Measurements from ENCODE around the gene IKBKE. TPM values are rescaled to one million over a fixed set of nuclear protein-coding genes. Genes with fewer than 3 reads are reported as not detected.

Gene IKBKE
- total RNA-seq, 1 donor from 2014 or later = 7.7 TPM

DNA sequence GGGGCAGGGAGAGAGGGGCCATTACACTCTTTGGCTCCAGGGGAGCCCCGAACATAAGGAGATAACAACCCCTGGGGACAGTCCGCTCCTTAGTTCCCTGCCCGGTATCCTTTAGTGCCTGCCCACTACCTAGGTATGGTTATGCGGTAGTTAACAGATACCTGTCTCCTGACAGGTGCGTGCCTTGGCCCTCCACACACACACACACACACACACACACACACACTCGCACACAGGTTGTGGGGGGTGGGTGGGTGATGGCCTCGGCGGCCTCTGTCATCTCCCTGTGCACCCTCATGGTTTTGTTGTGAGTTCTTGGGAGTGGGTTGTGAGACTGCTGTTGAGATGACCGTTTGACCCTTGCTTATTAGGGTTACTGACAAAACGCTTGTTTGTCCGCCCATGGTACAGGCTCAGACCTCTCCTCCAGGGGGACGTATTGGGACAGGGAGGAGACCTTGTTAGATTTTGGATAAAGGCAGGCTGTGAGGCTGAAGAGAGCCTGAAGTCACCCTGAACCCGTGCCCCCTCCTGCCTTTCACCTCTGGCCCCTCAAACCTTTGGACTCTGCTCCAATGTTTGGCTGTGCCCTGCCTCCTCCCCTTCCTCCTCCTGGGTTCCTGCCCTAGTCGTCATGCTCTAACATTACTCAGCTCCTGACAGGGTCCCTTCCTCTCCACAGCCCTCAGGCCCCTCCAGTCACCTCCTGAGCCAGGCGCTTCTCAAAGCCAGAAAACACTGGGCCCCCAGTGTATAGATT, 38.0 kb downstream of the IKBKE start:
- no peak overlapping the region for H3K27ac Mint-ChIP-seq (ENCODE audit: unreplicated experiment)
- DNase-seq (ENCODE audit: low spot score) = no peak
- H3K36me3 Mint-ChIP-seq (ENCODE audit: low read depth) = no peaks in the 10 kb centered on the region
- H3K4me3 Mint-ChIP-seq (ENCODE audit: unreplicated experiment) = peak overlapping the region; percentile 31
- H3K27me3 Mint-ChIP-seq (ENCODE audit: low read depth) = peaks cover 31% of the 10 kb centered on the region
- peaks cover 34% of the 10 kb centered on the region for H3K4me1 Mint-ChIP-seq (ENCODE audit: low read depth)
- no peak for TF ChIP-seq CTCF (IDR thresholded peaks at IDR 0.05)
- H3K9me3 Mint-ChIP-seq (ENCODE audit: low read depth) = no peaks in the 10 kb centered on the region

DNA sequence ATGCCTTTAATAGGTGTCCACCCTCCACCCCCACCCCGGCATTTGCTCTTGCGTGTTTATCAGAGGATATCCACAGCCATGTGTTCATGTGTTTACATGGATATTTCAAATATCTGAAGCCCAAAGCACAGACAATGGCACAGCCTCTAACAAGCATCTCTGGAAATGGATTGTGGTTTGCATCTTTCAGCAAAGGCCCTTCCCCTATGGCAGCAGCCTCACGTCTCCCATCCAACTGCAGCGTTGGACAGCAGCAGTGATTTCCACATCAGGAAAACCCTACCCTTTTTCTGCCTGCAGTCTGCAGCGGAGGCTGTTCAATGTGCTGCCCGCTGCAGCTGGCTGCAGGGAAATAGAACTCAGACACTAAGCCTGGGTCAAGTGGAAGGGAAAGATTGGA, 38.7 kb downstream of the IKBKE start:
- DNase-seq (ENCODE audit: low spot score) = no peak
- H3K27ac Mint-ChIP-seq (ENCODE audit: unreplicated experiment) = no peak overlapping the region

DNA sequence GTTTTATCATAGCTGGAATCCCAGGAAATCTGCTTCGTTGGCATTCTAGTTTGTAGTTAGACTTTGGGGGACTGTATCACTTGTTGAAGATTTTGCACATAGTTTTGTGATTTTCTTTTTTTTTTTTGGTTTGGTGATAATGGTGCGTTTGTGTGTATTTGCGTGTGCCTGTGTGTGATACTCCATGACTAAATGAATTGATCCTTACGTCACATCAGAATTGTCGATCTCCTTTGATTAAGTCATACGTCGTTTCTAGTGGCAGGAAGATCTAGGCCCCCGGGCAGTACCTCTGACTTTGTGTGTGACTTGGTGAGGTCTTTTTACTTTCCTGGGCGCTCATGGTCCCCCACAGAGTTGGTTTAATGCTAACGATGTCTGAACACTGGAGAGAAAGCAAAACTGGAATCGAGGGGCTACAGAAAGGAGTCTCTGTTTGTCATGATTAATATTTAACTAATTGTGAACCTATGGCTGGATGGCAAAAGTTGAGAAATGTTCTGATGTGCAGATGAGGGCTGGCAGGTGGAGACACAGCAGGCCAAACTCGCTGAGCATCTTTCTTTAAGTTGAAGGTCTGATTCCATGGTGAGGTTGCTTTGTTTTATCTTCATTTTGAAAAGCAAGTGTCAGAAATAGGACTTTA, 39.5 kb downstream of the IKBKE start:
- H3K27ac Mint-ChIP-seq (ENCODE audit: unreplicated experiment) = no peak overlapping the region
- no peaks in the 10 kb centered on the region for H3K36me3 Mint-ChIP-seq (ENCODE audit: low read depth)
- H3K9me3 Mint-ChIP-seq (ENCODE audit: low read depth) = no peaks in the 10 kb centered on the region
- H3K4me3 Mint-ChIP-seq (ENCODE audit: unreplicated experiment) = no peak overlapping the region
- H3K27me3 Mint-ChIP-seq (ENCODE audit: low read depth) = peaks cover 31% of the 10 kb centered on the region
- DNase-seq (ENCODE audit: low spot score) = no peak
- peaks cover 35% of the 10 kb centered on the region for H3K4me1 Mint-ChIP-seq (ENCODE audit: low read depth)
- TF ChIP-seq CTCF (IDR thresholded peaks at IDR 0.05) = no peak

More for the DNA sequence above, 38.7 kb downstream of the IKBKE start:
- TF ChIP-seq CTCF (IDR thresholded peaks at IDR 0.05) = no peak
- peaks cover 31% of the 10 kb centered on the region for H3K27me3 Mint-ChIP-seq (ENCODE audit: low read depth)
- no peaks in the 10 kb centered on the region for H3K36me3 Mint-ChIP-seq (ENCODE audit: low read depth)
- no peaks in the 10 kb centered on the region for H3K9me3 Mint-ChIP-seq (ENCODE audit: low read depth)
- H3K4me3 Mint-ChIP-seq (ENCODE audit: unreplicated experiment) = peak overlapping the region; percentile 29
- peaks cover 34% of the 10 kb centered on the region for H3K4me1 Mint-ChIP-seq (ENCODE audit: low read depth)

GRCh38 chr1:206510371-206510770, 40.1 kb downstream of the IKBKE start:
- no peak overlapping the region for H3K4me3 Mint-ChIP-seq (ENCODE audit: unreplicated experiment)
- H3K4me1 Mint-ChIP-seq (ENCODE audit: low read depth) = peaks cover 34% of the 10 kb centered on the region
- no peak overlapping the region for H3K27ac Mint-ChIP-seq (ENCODE audit: unreplicated experiment)
- peaks cover 27% of the 10 kb centered on the region for H3K27me3 Mint-ChIP-seq (ENCODE audit: low read depth)
- DNase-seq (ENCODE audit: low spot score) = no peak
- no peaks in the 10 kb centered on the region for H3K9me3 Mint-ChIP-seq (ENCODE audit: low read depth)
- no peaks in the 10 kb centered on the region for H3K36me3 Mint-ChIP-seq (ENCODE audit: low read depth)
- no peak for TF ChIP-seq CTCF (IDR thresholded peaks at IDR 0.05)

GRCh38 chr1:206511362-206512057, 41.2 kb downstream of the IKBKE start:
- no peak for TF ChIP-seq CTCF (IDR thresholded peaks at IDR 0.05)
- Mint-ChIP-seq H3K9me3 (ENCODE audit: low read depth) (no peaks in the 10 kb centered on the region), H3K27me3 (ENCODE audit: low read depth) (peaks cover 19% of the 10 kb centered on the region), H3K27ac (ENCODE audit: unreplicated experiment) (no peak overlapping the region), H3K4me3 (ENCODE audit: unreplicated experiment) (no peak overlapping the region), H3K4me1 (ENCODE audit: low read depth) (peaks cover 28% of the 10 kb centered on the region), H3K36me3 (ENCODE audit: low read depth) (no peaks in the 10 kb centered on the region)
- DNase-seq (ENCODE audit: low spot score) = peak; percentile 27
